Astrocyte (in vitro differentiated cells and primary cell): ENCODE data around the gene ALPK3.

Experiments used
- CTCF ChIP-seq: IDR thresholded peaks from 2 replicates; pipeline ENCODE4 v1.5.1; 2011; ENCODE audit warnings: low read depth, mild to moderate bottlenecking, inconsistent platforms, low read length, moderate library complexity; ENCODE audit not compliant: insufficient read depth
- EZH2 ChIP-seq: IDR thresholded peaks from 2 replicates; pipeline ENCODE4 v1.6.1; 2012; ENCODE audit warnings: mild to moderate bottlenecking, low read length, inconsistent platforms; ENCODE audit not compliant: insufficient read depth

GRCh38 chr15:84805221-84805620 lies 11.9 kb upstream of the ALPK3 start:
- TF ChIP-seq CTCF, result no peak
- TF ChIP-seq EZH2, result no peak
